ENCODE results near the gene KCNF1. TPM values are rescaled to one million over a fixed set of nuclear protein-coding genes. Genes with fewer than 3 reads are reported as not detected.

The KCNF1 gene
- total and polyA plus RNA-seq, 4 donors = 0.06 to 0.83 (median 0.26) TPM

DNA sequence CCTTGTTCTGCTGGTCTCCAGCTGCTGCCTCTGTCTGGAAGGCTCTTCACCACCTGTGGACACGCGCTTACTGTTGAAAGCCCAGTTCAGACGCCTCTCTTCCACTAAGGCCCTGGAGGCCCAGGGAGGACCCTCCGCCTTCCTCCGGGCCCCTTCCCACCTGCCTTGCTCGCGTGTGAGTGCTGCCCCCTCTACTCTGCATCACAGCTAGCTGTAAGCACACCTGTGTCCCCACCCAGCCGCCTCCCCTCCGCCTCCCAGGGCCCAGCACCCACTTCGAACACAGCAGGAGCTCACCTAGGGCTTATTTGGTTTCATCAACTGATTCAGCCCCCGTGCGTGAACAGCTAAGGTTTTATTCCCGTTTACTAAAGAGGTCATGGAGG lies 49.7 kb downstream of the KCNF1 start:
- ATAC-seq (ENCODE audit: insufficient read depth, low FRiP score) (no peak), DNase-seq (no peak)
- no peak overlapping the region for H3K4me3 ChIP-seq
- TF ChIP-seq, protein P1, sequence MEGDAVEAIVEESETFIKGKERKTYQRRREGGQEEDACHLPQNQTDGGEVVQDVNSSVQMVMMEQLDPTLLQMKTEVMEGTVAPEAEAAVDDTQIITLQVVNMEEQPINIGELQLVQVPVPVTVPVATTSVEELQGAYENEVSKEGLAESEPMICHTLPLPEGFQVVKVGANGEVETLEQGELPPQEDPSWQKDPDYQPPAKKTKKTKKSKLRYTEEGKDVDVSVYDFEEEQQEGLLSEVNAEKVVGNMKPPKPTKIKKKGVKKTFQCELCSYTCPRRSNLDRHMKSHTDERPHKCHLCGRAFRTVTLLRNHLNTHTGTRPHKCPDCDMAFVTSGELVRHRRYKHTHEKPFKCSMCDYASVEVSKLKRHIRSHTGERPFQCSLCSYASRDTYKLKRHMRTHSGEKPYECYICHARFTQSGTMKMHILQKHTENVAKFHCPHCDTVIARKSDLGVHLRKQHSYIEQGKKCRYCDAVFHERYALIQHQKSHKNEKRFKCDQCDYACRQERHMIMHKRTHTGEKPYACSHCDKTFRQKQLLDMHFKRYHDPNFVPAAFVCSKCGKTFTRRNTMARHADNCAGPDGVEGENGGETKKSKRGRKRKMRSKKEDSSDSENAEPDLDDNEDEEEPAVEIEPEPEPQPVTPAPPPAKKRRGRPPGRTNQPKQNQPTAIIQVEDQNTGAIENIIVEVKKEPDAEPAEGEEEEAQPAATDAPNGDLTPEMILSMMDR (IDR thresholded peaks at IDR 0.05; ENCODE audit: control extremely low read depth, extremely low read depth) = no peak
- no peaks in the 10 kb centered on the region for H3K9me3 ChIP-seq (ENCODE audit: control insufficient read depth in 4 of 4, insufficient read depth in 3 of 4, low read length in 3 of 4)
- H3K36me3 ChIP-seq (ENCODE audit: control insufficient read depth in 4 of 4, insufficient read depth in 4 of 4, low read length in 4 of 4) = no peaks in the 10 kb centered on the region
- H3K27ac ChIP-seq (ENCODE audit: low read depth in 1 of 2, low read length in 1 of 2) = no peak overlapping the region
- H3K4me1 ChIP-seq (ENCODE audit: control insufficient read depth in 5 of 5, insufficient read depth in 5 of 5, low read length in 5 of 5) = peaks cover 0 to 17% (median 4%) of the 10 kb centered on the region in 5 donors
- WGBS, 2 donors = 87 to 94% methylated on average over 13 of the region's 13 CpGs
- no peak overlapping the region for H3K9ac ChIP-seq (ENCODE audit: insufficient read depth in 1 of 2, low read length in 2 of 2)
- H3K27me3 ChIP-seq (ENCODE audit: control insufficient read depth in 3 of 3, insufficient read depth in 3 of 3, low read length in 2 of 3) = peaks cover 0 to 3% (median 0%) of the 10 kb centered on the region in 3 donors

DNA sequence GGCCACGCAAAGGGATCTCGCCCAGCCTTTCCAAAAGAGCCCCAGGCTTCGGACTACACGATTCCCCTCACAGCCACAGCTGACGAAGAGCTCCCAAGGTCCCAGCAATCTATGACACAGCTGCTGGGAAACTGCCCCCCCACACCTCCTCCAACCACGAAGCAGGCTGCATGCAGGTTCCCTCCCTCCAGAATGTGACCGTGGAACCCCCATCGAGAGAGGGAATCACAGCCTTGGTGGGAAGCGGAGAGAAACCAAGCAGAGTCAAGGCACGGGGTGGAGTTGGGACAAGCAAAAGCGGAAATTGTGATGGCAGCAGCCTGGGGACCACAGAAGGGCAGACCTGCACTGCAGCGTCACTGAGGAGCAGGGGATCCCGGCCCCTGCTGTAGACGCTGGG lies 50.3 kb downstream of the KCNF1 start:
- TF ChIP-seq, protein P1 (IDR thresholded peaks at IDR 0.05; ENCODE audit: control extremely low read depth, extremely low read depth) = no peak
- no peak overlapping the region for H3K27ac ChIP-seq (ENCODE audit: low read depth in 1 of 2, low read length in 1 of 2)
- H3K27me3 ChIP-seq (ENCODE audit: control insufficient read depth in 3 of 3, insufficient read depth in 3 of 3, low read length in 2 of 3) = peaks cover 0 to 3% (median 0%) of the 10 kb centered on the region in 3 donors
- no peak overlapping the region for H3K4me3 ChIP-seq
- no peaks in the 10 kb centered on the region for H3K36me3 ChIP-seq (ENCODE audit: control insufficient read depth in 4 of 4, insufficient read depth in 4 of 4, low read length in 4 of 4)
- peaks cover 0 to 17% (median 4%) of the 10 kb centered on the region in 5 donors for H3K4me1 ChIP-seq (ENCODE audit: control insufficient read depth in 5 of 5, insufficient read depth in 5 of 5, low read length in 5 of 5)
- no peak for DNase-seq
- 88 to 91% methylated on average over 14 of the region's 14 CpGs for WGBS, 2 donors
- no peaks in the 10 kb centered on the region for H3K9me3 ChIP-seq (ENCODE audit: control insufficient read depth in 4 of 4, insufficient read depth in 3 of 4, low read length in 3 of 4)
- no peak overlapping the region for H3K9ac ChIP-seq (ENCODE audit: insufficient read depth in 1 of 2, low read length in 2 of 2)
- no peak for ATAC-seq (ENCODE audit: insufficient read depth, low FRiP score)

DNA sequence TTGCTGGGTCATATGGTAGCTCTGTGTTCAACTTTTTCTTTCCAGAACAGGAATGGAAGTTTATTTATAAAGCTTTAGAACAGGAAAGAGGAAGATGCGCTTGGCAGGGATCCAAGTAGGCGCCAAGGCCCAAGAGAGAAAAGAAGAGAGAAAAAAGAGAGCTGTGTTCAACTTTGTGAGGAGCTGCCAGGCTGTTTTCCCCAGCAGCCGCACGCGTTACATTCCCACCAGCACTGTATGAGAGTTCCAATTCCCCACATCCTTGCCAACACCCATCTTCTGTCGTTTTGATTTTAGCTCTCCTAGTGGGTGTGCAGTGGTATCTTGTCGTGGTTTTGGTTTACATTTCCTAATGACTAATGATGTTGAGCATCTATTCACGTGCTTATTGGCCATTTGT lies 51.4 kb downstream of the KCNF1 start:
- ATAC-seq (ENCODE audit: insufficient read depth, low FRiP score) (no peak), DNase-seq (peak in 1 of 3 donors; percentile 35)

More for the DNA sequence above, 51.4 kb downstream of the KCNF1 start:
- H3K9me3 ChIP-seq (ENCODE audit: control insufficient read depth in 4 of 4, insufficient read depth in 3 of 4, low read length in 3 of 4) = no peaks in the 10 kb centered on the region
- WGBS, 2 donors = 34 to 45% methylated on average over 8 of the region's 8 CpGs
- H3K27me3 ChIP-seq (ENCODE audit: control insufficient read depth in 3 of 3, insufficient read depth in 3 of 3, low read length in 2 of 3) = peaks cover 0 to 3% (median 0%) of the 10 kb centered on the region in 3 donors
- H3K4me1 ChIP-seq (ENCODE audit: control insufficient read depth in 5 of 5, insufficient read depth in 5 of 5, low read length in 5 of 5) = peaks cover 0 to 17% (median 4%) of the 10 kb centered on the region in 5 donors
- H3K9ac ChIP-seq (ENCODE audit: insufficient read depth in 1 of 2, low read length in 2 of 2) = no peak overlapping the region
- TF ChIP-seq, protein P1 (IDR thresholded peaks at IDR 0.05; ENCODE audit: control extremely low read depth, extremely low read depth) = no peak
- H3K4me3 ChIP-seq = no peak overlapping the region
- no peaks in the 10 kb centered on the region for H3K36me3 ChIP-seq (ENCODE audit: control insufficient read depth in 4 of 4, insufficient read depth in 4 of 4, low read length in 4 of 4)
- no peak overlapping the region for H3K27ac ChIP-seq (ENCODE audit: low read depth in 1 of 2, low read length in 1 of 2)

Small RNAs within 50 kb of the gene (small RNA-seq; reads per million reads assigned to genes)
- gene AC079587.1 (ENCODE audit: low replicate concordance) = not detected

Other genes with a start within 250 kb of the KCNF1 start
- 10 to 100 TPM; 19.8 to 29.1 TPM for gene NOL10, start 222.0 kb upstream of the KCNF1 start, total RNA-seq
- 10 to 100 TPM in 1 of 2 donors, 1 to 10 TPM in 1; 8.7 to 12.3 TPM for gene NOL10, start 222.0 kb upstream of the KCNF1 start, polyA plus RNA-seq
- 1 to 10 TPM in 1 of 2 donors, under 1 TPM in 1; 0.55 to 2.5 TPM for gene ATP6V1C2, start 190.3 kb upstream of the KCNF1 start, total RNA-seq
- 1 to 10 TPM in 1 of 2 donors, under 1 TPM in 1; 0.98 to 1.0 TPM for gene ATP6V1C2, start 190.3 kb upstream of the KCNF1 start, polyA plus RNA-seq
- gene PDIA6, start 99.1 kb upstream of the KCNF1 start, total RNA-seq = 100 to 1,000 TPM; 129 to 249 TPM
- gene PDIA6, start 99.1 kb upstream of the KCNF1 start, polyA plus RNA-seq = 100 to 1,000 TPM in 1 of 2 donors, 10 to 100 TPM in 1; 70.1 to 341 TPM
- 10 to 100 TPM; 23.4 to 27.4 TPM for gene SLC66A3, start 243.5 kb downstream of the KCNF1 start, total RNA-seq
- gene SLC66A3, start 243.5 kb downstream of the KCNF1 start, polyA plus RNA-seq = 10 to 100 TPM; 17.6 to 21.3 TPM

Measured in lung (tissue), 13 donors.